ENCODE data around the gene ADARB1.

DNA sequence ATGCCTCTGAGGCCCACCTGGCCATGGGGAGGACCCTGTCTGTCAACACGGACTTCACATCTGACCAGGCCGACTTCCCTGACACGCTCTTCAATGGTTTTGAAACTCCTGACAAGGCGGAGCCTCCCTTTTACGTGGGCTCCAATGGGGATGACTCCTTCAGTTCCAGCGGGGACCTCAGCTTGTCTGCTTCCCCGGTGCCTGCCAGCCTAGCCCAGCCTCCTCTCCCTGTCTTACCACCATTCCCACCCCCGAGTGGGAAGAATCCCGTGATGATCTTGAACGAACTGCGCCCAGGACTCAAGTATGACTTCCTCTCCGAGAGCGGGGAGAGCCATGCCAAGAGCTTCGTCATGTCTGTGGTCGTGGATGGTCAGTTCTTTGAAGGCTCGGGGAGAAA, 101.8 kb downstream of the ADARB1 start:
- TF ChIP-seq, protein P1, sequence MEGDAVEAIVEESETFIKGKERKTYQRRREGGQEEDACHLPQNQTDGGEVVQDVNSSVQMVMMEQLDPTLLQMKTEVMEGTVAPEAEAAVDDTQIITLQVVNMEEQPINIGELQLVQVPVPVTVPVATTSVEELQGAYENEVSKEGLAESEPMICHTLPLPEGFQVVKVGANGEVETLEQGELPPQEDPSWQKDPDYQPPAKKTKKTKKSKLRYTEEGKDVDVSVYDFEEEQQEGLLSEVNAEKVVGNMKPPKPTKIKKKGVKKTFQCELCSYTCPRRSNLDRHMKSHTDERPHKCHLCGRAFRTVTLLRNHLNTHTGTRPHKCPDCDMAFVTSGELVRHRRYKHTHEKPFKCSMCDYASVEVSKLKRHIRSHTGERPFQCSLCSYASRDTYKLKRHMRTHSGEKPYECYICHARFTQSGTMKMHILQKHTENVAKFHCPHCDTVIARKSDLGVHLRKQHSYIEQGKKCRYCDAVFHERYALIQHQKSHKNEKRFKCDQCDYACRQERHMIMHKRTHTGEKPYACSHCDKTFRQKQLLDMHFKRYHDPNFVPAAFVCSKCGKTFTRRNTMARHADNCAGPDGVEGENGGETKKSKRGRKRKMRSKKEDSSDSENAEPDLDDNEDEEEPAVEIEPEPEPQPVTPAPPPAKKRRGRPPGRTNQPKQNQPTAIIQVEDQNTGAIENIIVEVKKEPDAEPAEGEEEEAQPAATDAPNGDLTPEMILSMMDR (IDR thresholded peaks at IDR 0.05), result no peak
- TF ChIP-seq POLR2A (IDR thresholded peaks at IDR 0.05), result no peak

All from transverse colon (tissue), 3 donors.